Panc1 (cell line): ENCODE data around the gene OR2T34. TPM values are rescaled to one million over a fixed set of nuclear protein-coding genes. Genes with fewer than 3 reads are reported as not detected.

Experiments
- ATAC-seq: fragments of 200-7000 bp; cut with Tn5 transposase; 2 replicates; pipeline ENCODE4 v1.9.1; 2020; ENCODE audit warnings: mild to moderate bottlenecking, moderate library complexity
- BruUV-seq: library from RNA; stranded (reverse); fragments of 400-500 nt; replicated peaks from 2 replicates; lab custom pipeline; 2021; lab: Mats Ljungman, UMichigan
- CTCF ChIA-PET: fragments of 300-600 bp; sonication (Branson Sonifier 250); formaldehyde crosslinking; loops from one replicate; lab custom pipeline; 2022; ENCODE audit warnings: antibody characterized with exemption; lab: Charles Lee
- POLR2A ChIA-PET: fragments of 300-600 bp; sonication (Branson Sonifier 250); formaldehyde crosslinking; loops from one replicate; lab custom pipeline; 2022; ENCODE audit warnings: antibody characterized with exemption; lab: Charles Lee
- DNase-seq: peaks from one replicate; pipeline ENCODE4 v3.0.0-alpha.2; 2010; ENCODE audit warnings: low read depth, low spot score
- H3K27ac ChIP-seq: 2 replicates; pipeline ENCODE4 v1.5.1; 2011; ENCODE audit warnings: mild to moderate bottlenecking, low read length, inconsistent platforms
- H3K27me3 ChIP-seq: fragments of 200-500 bp; sonication (Bioruptor generic); 2 replicates; pipeline ENCODE4 v1.6.0; 2014; ENCODE audit warnings: low read length, inconsistent platforms; ENCODE audit not compliant: control insufficient read depth, insufficient read depth
- H3K36me3 ChIP-seq: fragments of 200-500 bp; sonication (Bioruptor generic); 2 replicates; pipeline ENCODE4 v1.5.1; 2014; ENCODE audit warnings: inconsistent platforms, mild to moderate bottlenecking, low read length, moderate library complexity; ENCODE audit not compliant: control insufficient read depth, insufficient read depth
- H3K4me1 ChIP-seq: 2 replicates; pipeline ENCODE4 v1.5.1; 2011; ENCODE audit warnings: inconsistent platforms, mild to moderate bottlenecking, low read length, moderate library complexity; ENCODE audit not compliant: control insufficient read depth, insufficient read depth
- H3K4me3 ChIP-seq, 2 experiments: 2 replicates each; pipeline ENCODE4 v1.5.1; 2011 to 2012; ENCODE audit warnings: low read depth in 2 of 2, low read length in 2 of 2, mild to moderate bottlenecking in 2 of 2, inconsistent platforms in 1 of 2, moderate library complexity in 1 of 2
- H3K9me3 ChIP-seq: fragments of 200-500 bp; sonication (Bioruptor generic); 2 replicates; pipeline ENCODE4 v1.5.1; 2014; ENCODE audit warnings: low read depth, mild to moderate bottlenecking, inconsistent platforms, low read length, moderate library complexity; ENCODE audit not compliant: control insufficient read depth, insufficient read depth
- POLR2AphosphoS5 ChIP-seq: IDR thresholded peaks from 2 replicates; pipeline ENCODE4 v1.6.1; 2012; ENCODE audit warnings: mild to moderate bottlenecking, low read depth, low read length, moderate library complexity
- SIN3A ChIP-seq: IDR thresholded peaks from 2 replicates; pipeline ENCODE4 v1.6.1; 2012; ENCODE audit warnings: low read depth, mild to moderate bottlenecking, low read length, moderate library complexity, borderline replicate concordance; ENCODE audit not compliant: insufficient read depth
- TCF7L2 ChIP-seq: IDR thresholded peaks from 2 replicates; pipeline ENCODE4 v1.6.1; 2011; ENCODE audit warnings: mild to moderate bottlenecking, low read depth, low read length, inconsistent platforms
- in situ Hi-C: cut with HindIII; loops from 2 replicates; pipeline ENCODE4 v1.10.0; 2016; ENCODE audit warnings: low sequenced_read_pairs, low pct_unique_long_range_greater_than_20kb
- intact Hi-C: fragments of 100-400 bp; cut with micrococcal nuclease; formaldehyde crosslinking; loops from one replicate; pipeline ENCODE4 v1.10.0; 2022; ENCODE audit not compliant: unreplicated experiment
- total RNA-seq: library from RNA; stranded (reverse); gene quantifications from one replicate; pipeline ENCODE4 v1.2.1, GENCODE V29; 2021; ENCODE audit not compliant: unreplicated experiment
- TF ChIP-seq, protein P1 (sequence below), 2 experiments: IDR thresholded peaks; 2 replicates each; pipeline ENCODE4 v1.6.1; 2011 to 2012; ENCODE audit warnings: low read depth in 2 of 2, control low read depth in 1 of 2, low read length in 1 of 2, mild to moderate bottlenecking in 1 of 2, moderate library complexity in 1 of 2; ENCODE audit not compliant: insufficient read depth in 1 of 2
- TF ChIP-seq, protein P2 (sequence below): fragments of 450-650 bp; IDR thresholded peaks from 2 replicates; pipeline ENCODE4 v1.5.1; 2017; ENCODE audit warnings: mild to moderate bottlenecking

Gene OR2T34
- total RNA-seq, 1 experiment from 2014 or later = not detected

DNA sequence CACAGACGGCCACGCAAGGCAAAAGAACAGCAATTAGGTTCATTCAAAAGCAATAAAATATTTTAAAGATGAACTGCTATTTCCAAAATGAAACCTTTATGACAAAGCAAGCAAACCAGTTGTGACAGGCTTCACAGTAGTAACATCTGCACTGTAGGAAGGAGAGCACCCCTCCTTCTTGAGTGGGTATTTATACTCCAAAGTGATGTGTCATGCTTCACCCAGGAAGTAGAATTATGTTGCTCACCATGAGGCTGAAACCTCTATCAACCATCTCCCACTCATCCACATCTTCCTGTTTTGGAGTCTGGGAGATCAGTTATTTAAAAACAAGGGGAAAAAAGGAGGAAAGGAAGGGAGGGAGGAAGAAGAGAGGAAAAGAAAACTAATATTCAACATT lies 22.1 kb upstream of the OR2T34 start:
- intact Hi-C loops = no loop called here
- H3K27me3 ChIP-seq = no peaks in the 10 kb centered on the region
- ChIA-PET CTCF (no interaction called here), POLR2A (no interaction called here)
- no peak overlapping the region for H3K4me3 ChIP-seq
- in situ Hi-C loops = no loop called here
- no peaks in the 10 kb centered on the region for H3K4me1 ChIP-seq
- no peak for ATAC-seq
- no peak overlapping the region for H3K27ac ChIP-seq
- BruUV-seq = no TSS peak
- DNase-seq = no peak
- H3K36me3 ChIP-seq = no peaks in the 10 kb centered on the region
- H3K9me3 ChIP-seq = no peaks in the 10 kb centered on the region
- TF ChIP-seq SIN3A (no peak), TCF7L2 (no peak), POLR2AphosphoS5 (no peak)
- TF ChIP-seq, protein P1, sequence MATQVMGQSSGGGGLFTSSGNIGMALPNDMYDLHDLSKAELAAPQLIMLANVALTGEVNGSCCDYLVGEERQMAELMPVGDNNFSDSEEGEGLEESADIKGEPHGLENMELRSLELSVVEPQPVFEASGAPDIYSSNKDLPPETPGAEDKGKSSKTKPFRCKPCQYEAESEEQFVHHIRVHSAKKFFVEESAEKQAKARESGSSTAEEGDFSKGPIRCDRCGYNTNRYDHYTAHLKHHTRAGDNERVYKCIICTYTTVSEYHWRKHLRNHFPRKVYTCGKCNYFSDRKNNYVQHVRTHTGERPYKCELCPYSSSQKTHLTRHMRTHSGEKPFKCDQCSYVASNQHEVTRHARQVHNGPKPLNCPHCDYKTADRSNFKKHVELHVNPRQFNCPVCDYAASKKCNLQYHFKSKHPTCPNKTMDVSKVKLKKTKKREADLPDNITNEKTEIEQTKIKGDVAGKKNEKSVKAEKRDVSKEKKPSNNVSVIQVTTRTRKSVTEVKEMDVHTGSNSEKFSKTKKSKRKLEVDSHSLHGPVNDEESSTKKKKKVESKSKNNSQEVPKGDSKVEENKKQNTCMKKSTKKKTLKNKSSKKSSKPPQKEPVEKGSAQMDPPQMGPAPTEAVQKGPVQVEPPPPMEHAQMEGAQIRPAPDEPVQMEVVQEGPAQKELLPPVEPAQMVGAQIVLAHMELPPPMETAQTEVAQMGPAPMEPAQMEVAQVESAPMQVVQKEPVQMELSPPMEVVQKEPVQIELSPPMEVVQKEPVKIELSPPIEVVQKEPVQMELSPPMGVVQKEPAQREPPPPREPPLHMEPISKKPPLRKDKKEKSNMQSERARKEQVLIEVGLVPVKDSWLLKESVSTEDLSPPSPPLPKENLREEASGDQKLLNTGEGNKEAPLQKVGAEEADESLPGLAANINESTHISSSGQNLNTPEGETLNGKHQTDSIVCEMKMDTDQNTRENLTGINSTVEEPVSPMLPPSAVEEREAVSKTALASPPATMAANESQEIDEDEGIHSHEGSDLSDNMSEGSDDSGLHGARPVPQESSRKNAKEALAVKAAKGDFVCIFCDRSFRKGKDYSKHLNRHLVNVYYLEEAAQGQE (IDR thresholded peaks at IDR 0.05; ENCODE audit: insufficient read depth in 1 of 2, low read depth in 2 of 2, low read length in 1 of 2) = no peak
- TF ChIP-seq, protein P2, sequence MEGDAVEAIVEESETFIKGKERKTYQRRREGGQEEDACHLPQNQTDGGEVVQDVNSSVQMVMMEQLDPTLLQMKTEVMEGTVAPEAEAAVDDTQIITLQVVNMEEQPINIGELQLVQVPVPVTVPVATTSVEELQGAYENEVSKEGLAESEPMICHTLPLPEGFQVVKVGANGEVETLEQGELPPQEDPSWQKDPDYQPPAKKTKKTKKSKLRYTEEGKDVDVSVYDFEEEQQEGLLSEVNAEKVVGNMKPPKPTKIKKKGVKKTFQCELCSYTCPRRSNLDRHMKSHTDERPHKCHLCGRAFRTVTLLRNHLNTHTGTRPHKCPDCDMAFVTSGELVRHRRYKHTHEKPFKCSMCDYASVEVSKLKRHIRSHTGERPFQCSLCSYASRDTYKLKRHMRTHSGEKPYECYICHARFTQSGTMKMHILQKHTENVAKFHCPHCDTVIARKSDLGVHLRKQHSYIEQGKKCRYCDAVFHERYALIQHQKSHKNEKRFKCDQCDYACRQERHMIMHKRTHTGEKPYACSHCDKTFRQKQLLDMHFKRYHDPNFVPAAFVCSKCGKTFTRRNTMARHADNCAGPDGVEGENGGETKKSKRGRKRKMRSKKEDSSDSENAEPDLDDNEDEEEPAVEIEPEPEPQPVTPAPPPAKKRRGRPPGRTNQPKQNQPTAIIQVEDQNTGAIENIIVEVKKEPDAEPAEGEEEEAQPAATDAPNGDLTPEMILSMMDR = no peak

DNA sequence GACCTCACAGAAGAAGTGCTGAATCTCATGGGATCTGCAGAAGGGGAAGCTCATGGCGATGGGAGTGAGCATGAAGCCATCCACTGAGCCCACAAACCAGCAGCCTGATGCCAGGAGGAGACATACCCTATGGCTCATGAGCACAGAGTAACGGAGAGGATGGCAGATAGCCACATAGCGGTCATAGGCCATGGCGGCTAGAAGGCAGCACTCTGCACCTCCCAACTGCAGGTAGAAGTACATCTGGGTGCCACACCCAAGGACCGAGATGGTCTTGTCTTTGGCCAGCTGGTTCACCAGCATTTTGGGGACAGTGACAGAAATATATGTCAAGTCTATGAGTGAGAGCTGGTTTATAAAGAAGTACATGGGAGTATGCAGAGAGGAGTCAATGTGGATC lies 18.7 kb upstream of the OR2T34 start:
- Histone ChIP-seq H3K4me1 (no peaks in the 10 kb centered on the region), H3K9me3 (no peaks in the 10 kb centered on the region), H3K4me3 (no peak overlapping the region), H3K36me3 (no peaks in the 10 kb centered on the region), H3K27me3 (no peaks in the 10 kb centered on the region), H3K27ac (no peak overlapping the region)
- no peak for ATAC-seq
- POLR2A ChIA-PET = no interaction called here
- in situ Hi-C loops = no loop called here
- TF ChIP-seq SIN3A (no peak), TCF7L2 (no peak), POLR2AphosphoS5 (no peak)
- TF ChIP-seq, protein P1 (IDR thresholded peaks at IDR 0.05; ENCODE audit: insufficient read depth in 1 of 2, low read depth in 2 of 2, low read length in 1 of 2) = no peak
- TF ChIP-seq, protein P2 = no peak
- intact Hi-C loops = no loop called here
- BruUV-seq = no TSS peak
- CTCF ChIA-PET = no interaction called here
- no peak for DNase-seq
